GM10266 (cell line): ENCODE data around the gene CHRNE.
"Not testable (repeated sequence)": the region's sequence is repeated elsewhere in the genome, so short reads cannot be mapped to it uniquely, and the experiment has no call there.

Source experiments
- DNase-seq: peaks from one replicate; pipeline ENCODE4 v3.0.0; 2012; ENCODE audit errors: extremely low spot score
- TF ChIP-seq, protein P1 (sequence below): IDR thresholded peaks from 2 replicates; pipeline ENCODE4 v1.5.1; 2012; ENCODE audit warnings: mild to moderate bottlenecking, low read depth; ENCODE audit not compliant: control insufficient read depth, insufficient read depth; ENCODE audit errors: missing control alignments

The CHRNE gene

GRCh38 chr17:4932756-4933155 is 29.9 kb upstream of the CHRNE start:
- DNase-seq, result no peak
- TF ChIP-seq, protein P1, sequence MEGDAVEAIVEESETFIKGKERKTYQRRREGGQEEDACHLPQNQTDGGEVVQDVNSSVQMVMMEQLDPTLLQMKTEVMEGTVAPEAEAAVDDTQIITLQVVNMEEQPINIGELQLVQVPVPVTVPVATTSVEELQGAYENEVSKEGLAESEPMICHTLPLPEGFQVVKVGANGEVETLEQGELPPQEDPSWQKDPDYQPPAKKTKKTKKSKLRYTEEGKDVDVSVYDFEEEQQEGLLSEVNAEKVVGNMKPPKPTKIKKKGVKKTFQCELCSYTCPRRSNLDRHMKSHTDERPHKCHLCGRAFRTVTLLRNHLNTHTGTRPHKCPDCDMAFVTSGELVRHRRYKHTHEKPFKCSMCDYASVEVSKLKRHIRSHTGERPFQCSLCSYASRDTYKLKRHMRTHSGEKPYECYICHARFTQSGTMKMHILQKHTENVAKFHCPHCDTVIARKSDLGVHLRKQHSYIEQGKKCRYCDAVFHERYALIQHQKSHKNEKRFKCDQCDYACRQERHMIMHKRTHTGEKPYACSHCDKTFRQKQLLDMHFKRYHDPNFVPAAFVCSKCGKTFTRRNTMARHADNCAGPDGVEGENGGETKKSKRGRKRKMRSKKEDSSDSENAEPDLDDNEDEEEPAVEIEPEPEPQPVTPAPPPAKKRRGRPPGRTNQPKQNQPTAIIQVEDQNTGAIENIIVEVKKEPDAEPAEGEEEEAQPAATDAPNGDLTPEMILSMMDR, result no peak

- TF ChIP-seq, protein P1, result no peak
- no peak for DNase-seq
These were observed 29.1 kb upstream of the CHRNE start, which contains the start of gene GP1BA for GRCh38 chr17:4931963-4932362. GP1BA (plus strand) TSS chr17:4932277; CDS start chr17:4932605, 328 bp downstream.

- TF ChIP-seq, protein P1, result no peak
- DNase-seq, result no peak
These were observed 26.0 kb upstream of the CHRNE start for GRCh38 chr17:4928881-4929280.

DNA sequence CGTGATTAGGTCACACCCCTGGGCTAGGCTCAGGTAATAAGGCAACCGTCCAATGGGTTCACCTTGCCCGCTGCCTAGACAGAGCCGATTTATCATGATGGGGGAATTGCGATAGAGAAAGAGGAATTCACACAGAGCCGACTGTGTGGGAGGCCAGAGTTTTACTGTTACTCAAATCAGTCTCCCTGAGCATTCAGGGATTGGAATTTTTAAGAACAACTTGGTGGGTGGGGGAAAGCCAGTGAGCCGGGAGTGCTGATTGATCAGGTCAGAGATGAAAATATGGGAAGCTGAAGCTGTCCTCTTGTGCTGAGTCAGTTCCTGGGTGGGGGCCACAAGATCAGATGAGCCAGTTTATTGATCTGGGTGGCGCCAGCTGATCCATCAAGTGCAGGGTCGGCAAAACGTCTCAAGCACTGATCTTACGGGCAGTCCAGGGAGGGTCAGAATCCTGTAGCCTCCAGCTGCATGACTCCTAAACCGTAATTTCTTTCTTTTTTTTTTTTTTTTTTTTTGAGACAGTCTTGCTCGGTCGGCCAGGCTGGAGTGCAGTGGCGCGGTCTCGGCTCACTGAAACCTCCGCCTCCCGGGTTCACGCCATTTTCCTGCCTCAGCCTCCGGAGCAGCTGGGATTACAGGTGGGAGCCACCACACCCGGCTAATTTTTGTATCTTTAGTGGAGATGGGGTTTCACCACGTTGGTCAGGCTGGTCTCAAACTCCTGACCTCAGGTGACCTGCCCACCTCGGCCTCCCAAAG is 23.9 kb upstream of the CHRNE start:
- not testable (repeated sequence) for DNase-seq

GRCh38 chr17:4921320-4921719 is 18.4 kb upstream of the CHRNE start:
- TF ChIP-seq, protein P1, result no peak
- no peak for DNase-seq

DNA sequence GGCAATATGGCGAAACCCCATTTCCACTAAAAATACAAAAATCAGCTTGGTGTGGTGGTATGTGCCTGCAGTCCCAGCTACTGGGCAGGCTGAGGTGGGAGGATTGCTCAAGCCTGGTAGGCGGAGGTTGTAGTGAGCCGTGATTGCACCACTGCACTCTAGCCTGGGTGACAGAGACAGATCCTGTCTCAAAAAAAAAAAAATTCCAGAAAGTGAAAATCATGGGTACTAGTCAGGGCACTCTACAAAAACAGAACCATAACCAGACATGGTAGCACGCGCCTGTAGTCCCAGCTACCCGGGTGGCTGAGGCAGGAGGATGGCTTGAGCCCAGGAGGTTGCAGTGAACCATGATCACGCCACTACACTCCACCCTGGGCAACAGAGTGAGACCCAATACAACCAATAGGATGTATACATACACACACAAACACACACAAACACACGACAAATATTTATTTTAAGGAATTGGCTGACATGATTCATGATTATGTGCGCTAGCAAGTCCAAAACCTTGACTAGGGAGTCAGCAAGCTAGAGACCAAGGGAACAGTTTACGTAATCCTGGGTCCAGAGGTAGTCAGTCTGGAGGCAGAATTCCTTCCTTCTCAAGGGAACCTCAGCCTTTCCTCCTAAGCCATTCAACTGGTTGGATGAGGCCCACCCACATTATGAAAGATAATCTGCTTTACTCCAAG is 17.6 kb upstream of the CHRNE start:
- TF ChIP-seq, protein P1, result no peak
- no peak for DNase-seq

GRCh38 chr17:4919511-4920047 is 16.7 kb upstream of the CHRNE start:
- no peak for DNase-seq
- TF ChIP-seq, protein P1, result no peak

DNA sequence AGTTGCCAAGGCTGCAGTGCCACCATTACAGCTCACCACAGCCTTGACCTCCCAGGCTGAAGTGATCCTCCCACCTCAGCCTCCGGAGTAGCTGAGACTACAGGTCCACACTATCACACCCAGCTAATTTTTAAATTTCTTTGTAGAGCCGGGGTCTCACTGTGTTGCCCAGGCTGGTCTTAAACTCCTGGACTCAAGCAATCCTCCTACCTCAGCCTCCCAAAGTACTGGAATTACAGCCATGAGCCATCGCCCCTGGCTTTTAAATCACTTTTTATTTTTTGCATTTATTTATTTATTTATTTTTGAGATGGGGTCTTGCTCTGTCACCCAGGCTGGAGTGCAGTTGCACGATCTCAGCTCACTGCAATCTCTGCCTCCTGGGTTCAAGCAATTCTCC is 11.7 kb upstream of the CHRNE start:
- DNase-seq, result not testable (repeated sequence)
